Progenitor cell of endocrine pancreas (in vitro differentiated cells): ENCODE data around the gene SYNPO2. TPM values are rescaled to one million over a fixed set of nuclear protein-coding genes. Genes with fewer than 3 reads are reported as not detected.

Experiments used
- DNase-seq: peaks from one replicate; pipeline ENCODE4 v3.0.0; 2021; ENCODE audit warnings: low spot score; ENCODE audit not compliant: unreplicated experiment
- H3K27ac Mint-ChIP-seq: 2 replicates; pipeline ENCODE4 v1.8.0; 2021; ENCODE audit warnings: mild to moderate bottlenecking, moderate library complexity, mixed read lengths
- H3K27me3 Mint-ChIP-seq: 2 replicates; pipeline ENCODE4 v1.8.0; 2021; ENCODE audit warnings: mixed read lengths
- H3K36me3 Mint-ChIP-seq: 2 replicates; pipeline ENCODE4 v1.8.0; 2022; ENCODE audit warnings: mixed read lengths; ENCODE audit not compliant: insufficient read depth
- H3K4me1 Mint-ChIP-seq: 2 replicates; pipeline ENCODE4 v1.8.0; 2021; ENCODE audit warnings: low read depth, mixed read lengths
- H3K4me3 Mint-ChIP-seq: 2 replicates; pipeline ENCODE4 v1.8.0; 2021; ENCODE audit warnings: low read depth, mild to moderate bottlenecking, moderate library complexity, mixed read lengths
- H3K9me3 Mint-ChIP-seq: 2 replicates; pipeline ENCODE4 v1.8.0; 2021; ENCODE audit warnings: low read depth, mixed read lengths
- total RNA-seq: library from RNA; stranded (reverse); gene quantifications from 2 replicates; pipeline ENCODE4 v1.2.1, GENCODE V29; 2021
- TF ChIP-seq, protein P1 (sequence below): fragments of 200-600 bp; sonication (generic); IDR thresholded peaks from one replicate; pipeline ENCODE4 v1.5.0; 2021; ENCODE audit warnings: antibody characterized with exemption, mild to moderate bottlenecking; ENCODE audit not compliant: unreplicated experiment

The SYNPO2 gene
- total RNA-seq, 1 donor from 2014 or later: 1.3 TPM

- H3K27ac Mint-ChIP-seq: no peak overlapping the region
- no peaks in the 10 kb centered on the region for H3K36me3 Mint-ChIP-seq
- H3K9me3 Mint-ChIP-seq: no peaks in the 10 kb centered on the region
- H3K27me3 Mint-ChIP-seq: peaks cover 3% of the 10 kb centered on the region
- TF ChIP-seq, protein P1, sequence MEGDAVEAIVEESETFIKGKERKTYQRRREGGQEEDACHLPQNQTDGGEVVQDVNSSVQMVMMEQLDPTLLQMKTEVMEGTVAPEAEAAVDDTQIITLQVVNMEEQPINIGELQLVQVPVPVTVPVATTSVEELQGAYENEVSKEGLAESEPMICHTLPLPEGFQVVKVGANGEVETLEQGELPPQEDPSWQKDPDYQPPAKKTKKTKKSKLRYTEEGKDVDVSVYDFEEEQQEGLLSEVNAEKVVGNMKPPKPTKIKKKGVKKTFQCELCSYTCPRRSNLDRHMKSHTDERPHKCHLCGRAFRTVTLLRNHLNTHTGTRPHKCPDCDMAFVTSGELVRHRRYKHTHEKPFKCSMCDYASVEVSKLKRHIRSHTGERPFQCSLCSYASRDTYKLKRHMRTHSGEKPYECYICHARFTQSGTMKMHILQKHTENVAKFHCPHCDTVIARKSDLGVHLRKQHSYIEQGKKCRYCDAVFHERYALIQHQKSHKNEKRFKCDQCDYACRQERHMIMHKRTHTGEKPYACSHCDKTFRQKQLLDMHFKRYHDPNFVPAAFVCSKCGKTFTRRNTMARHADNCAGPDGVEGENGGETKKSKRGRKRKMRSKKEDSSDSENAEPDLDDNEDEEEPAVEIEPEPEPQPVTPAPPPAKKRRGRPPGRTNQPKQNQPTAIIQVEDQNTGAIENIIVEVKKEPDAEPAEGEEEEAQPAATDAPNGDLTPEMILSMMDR: no peak
- DNase-seq: no peak
- H3K4me1 Mint-ChIP-seq: no peaks in the 10 kb centered on the region
- H3K4me3 Mint-ChIP-seq: no peak overlapping the region
These were observed 103.5 kb downstream of the SYNPO2 start for GRCh38 chr4:118992149-118992548.

- Mint-ChIP-seq H3K4me3 (no peak overlapping the region), H3K27ac (no peak overlapping the region), H3K4me1 (no peaks in the 10 kb centered on the region), H3K36me3 (no peaks in the 10 kb centered on the region), H3K27me3 (peaks cover 3% of the 10 kb centered on the region), H3K9me3 (no peaks in the 10 kb centered on the region)
- TF ChIP-seq, protein P1: no peak
- no peak for DNase-seq
These were observed 104.7 kb downstream of the SYNPO2 start for GRCh38 chr4:118993333-118993732.

DNA sequence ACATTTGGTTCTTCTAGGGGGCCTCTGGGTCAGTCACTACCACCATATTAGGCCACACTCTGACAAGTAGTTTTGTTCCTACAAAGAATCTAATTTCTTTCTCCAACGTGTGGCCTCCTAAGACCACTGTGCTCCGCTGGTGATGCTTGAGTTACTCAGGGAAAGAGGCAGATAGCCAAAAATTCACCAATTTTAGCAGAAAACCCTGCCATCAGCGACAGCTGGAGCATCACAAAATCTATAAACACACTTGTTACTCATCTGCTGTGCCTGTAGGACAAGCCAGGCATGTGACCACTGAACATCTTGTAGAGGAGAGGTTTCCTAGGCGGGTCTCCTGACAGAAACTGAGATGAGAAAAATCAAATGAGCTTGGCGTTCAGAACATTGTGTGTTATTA, 105.4 kb downstream of the SYNPO2 start:
- DNase-seq: no peak
- no peaks in the 10 kb centered on the region for H3K9me3 Mint-ChIP-seq
- peaks cover 3% of the 10 kb centered on the region for H3K27me3 Mint-ChIP-seq
- no peaks in the 10 kb centered on the region for H3K4me1 Mint-ChIP-seq
- H3K36me3 Mint-ChIP-seq: no peaks in the 10 kb centered on the region
- TF ChIP-seq, protein P1: no peak
- H3K27ac Mint-ChIP-seq: no peak overlapping the region
- H3K4me3 Mint-ChIP-seq: no peak overlapping the region

- no peak for DNase-seq
- TF ChIP-seq, protein P1: no peak
- peaks cover 2% of the 10 kb centered on the region for H3K27me3 Mint-ChIP-seq
- H3K27ac Mint-ChIP-seq: no peak overlapping the region
- H3K4me1 Mint-ChIP-seq: no peaks in the 10 kb centered on the region
- H3K9me3 Mint-ChIP-seq: no peaks in the 10 kb centered on the region
- no peak overlapping the region for H3K4me3 Mint-ChIP-seq
- no peaks in the 10 kb centered on the region for H3K36me3 Mint-ChIP-seq
These were observed 107.2 kb downstream of the SYNPO2 start for GRCh38 chr4:118995693-118996391.

DNA sequence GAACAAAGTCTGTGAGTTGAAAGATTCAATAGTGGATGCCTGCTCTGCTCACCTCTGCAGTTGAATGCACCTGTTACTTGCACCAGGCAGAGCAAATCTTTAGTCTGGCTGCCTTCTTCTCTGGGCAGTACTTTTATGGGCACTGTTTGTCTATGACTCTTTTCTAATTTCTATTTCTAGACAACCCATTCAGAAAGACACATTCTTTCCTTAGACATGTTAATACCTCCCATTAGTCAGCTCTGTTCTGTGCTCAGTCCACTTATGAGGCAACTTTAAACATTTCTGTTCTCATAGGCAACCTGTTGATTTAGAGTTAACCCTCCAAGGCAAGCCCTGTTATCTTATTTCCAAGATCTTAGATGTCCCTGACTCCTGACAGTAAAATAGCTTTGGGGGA, 108.9 kb downstream of the SYNPO2 start:
- Mint-ChIP-seq H3K27ac (no peak overlapping the region), H3K4me3 (no peak overlapping the region), H3K4me1 (no peaks in the 10 kb centered on the region), H3K9me3 (no peaks in the 10 kb centered on the region), H3K27me3 (peaks cover 2% of the 10 kb centered on the region), H3K36me3 (no peaks in the 10 kb centered on the region)
- TF ChIP-seq, protein P1: no peak
- DNase-seq: no peak
